Measurements from ENCODE around the gene TAT.

Gene TAT

DNA sequence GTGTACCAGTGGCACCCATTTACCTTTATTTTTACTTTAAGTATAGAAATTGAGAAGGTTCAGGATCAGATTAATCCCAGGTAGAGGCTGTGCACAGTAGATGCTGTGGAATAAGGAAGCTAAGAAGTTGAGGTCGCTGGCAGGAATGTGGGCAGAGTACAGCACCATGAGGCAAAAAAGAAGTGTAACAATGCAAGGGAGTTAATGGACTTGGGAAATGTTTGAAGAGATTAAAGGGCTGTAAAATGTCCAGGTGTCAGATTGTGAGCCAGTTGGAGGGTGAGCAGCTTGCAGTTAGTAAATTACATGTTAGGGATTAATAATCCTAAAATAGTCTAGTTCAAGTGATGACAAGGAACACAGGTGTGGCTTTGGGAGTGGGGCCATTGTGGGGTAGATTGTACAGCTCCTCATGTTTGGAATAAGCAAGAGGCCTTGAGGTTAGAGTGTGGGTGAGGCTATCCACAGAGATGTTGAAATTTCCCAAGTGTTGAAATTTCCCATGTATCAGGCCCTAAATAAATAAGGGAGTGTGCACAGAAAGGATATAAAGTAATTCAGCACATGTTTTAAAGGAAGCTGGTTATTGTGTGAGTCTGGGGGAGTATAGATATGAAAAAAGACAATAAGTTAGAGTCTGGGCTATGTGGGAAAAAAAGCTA is 21.5 kb downstream of the TAT start:
- no peak overlapping the region for H3K27ac ChIP-seq
- DNase-seq (ENCODE audit: low spot score) = no peak
- no peak overlapping the region for H3K4me3 ChIP-seq
- TF ChIP-seq, protein P1, sequence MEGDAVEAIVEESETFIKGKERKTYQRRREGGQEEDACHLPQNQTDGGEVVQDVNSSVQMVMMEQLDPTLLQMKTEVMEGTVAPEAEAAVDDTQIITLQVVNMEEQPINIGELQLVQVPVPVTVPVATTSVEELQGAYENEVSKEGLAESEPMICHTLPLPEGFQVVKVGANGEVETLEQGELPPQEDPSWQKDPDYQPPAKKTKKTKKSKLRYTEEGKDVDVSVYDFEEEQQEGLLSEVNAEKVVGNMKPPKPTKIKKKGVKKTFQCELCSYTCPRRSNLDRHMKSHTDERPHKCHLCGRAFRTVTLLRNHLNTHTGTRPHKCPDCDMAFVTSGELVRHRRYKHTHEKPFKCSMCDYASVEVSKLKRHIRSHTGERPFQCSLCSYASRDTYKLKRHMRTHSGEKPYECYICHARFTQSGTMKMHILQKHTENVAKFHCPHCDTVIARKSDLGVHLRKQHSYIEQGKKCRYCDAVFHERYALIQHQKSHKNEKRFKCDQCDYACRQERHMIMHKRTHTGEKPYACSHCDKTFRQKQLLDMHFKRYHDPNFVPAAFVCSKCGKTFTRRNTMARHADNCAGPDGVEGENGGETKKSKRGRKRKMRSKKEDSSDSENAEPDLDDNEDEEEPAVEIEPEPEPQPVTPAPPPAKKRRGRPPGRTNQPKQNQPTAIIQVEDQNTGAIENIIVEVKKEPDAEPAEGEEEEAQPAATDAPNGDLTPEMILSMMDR (IDR thresholded peaks at IDR 0.05) = no peak

DNA sequence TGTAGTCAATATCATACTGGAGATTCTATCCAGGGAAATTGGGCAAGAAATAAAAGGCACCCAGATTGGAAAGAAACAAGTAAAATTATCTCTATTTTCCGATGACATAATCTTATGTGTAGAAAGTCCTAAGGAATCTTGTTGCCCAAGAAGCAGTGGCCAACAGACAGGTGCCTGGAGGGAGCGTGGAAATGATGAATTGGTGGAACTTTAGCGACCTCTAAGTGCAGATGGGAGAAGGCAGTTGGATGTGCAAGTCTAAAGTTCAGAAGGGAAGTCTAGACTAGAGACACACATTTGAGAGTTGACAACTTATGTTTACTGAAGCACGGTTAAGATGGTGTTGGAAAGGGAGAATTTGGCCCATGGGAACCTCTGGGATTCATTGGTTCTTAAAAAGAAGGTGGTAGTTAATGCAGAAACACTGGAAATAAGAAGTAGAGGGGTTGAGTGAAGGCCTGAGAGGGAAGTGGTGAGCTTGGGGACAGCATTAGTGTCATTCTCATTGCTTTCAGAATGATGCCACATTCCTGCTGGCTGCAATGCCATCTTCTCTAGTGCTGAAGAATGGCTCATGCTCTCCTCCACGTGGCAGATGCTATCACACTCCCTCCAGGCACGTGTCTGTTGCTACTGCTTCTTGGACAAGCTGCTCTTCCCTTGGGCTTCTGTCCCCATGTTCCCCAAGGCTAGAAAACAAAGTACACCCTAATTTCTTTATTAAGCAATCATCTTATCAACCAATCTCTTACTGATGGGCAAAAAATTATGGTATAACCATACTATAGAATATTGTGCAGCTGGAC is 24.0 kb downstream of the TAT start:
- no peak for DNase-seq (ENCODE audit: low spot score)
- no peak overlapping the region for H3K4me3 ChIP-seq
- no peak overlapping the region for H3K27ac ChIP-seq
- TF ChIP-seq, protein P1 (IDR thresholded peaks at IDR 0.05) = no peak

DNA sequence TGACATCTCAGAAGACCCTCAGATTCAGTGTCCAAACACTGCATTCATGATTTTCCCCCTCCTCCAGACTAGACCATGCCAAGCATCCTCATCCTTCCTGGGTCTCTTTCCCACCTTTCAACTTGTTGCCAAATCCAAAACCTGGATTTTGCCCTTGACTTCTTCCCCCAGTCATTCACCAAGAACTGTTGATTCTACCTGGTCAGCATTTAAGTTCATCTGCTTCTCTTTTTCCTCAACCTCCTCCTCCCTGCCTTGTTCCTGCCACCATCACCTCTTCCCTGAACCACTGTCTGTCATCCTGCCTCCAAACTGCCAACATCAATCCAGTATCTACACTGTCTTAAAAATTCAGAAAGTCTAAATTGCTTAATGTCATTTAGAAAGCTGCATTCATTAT is 29.7 kb downstream of the TAT start:
- no peak overlapping the region for H3K4me3 ChIP-seq
- H3K27ac ChIP-seq = no peak overlapping the region
- no peak for DNase-seq (ENCODE audit: low spot score)
- TF ChIP-seq, protein P1 (IDR thresholded peaks at IDR 0.05) = no peak

DNA sequence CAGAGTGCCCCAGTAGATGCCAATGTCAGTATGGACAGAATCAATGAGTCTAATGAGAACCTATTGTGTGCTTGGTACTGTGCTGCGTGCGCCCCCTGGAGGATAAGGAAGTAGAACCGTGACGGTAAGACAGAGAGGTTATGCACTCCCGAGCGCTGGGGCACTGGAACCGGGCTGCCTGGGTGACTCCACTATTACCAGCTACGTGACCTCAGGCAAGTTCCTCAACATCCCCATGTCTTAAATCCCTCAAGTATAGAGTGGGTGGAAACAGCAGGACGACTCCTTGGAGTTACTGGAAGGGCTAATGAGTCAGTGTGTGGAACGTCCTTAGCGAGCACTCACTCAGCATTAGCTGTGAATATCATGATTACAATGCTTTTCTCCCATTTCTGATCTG is 34.5 kb downstream of the TAT start:
- TF ChIP-seq, protein P1 (IDR thresholded peaks at IDR 0.05) = no peak
- no peak overlapping the region for H3K4me3 ChIP-seq
- no peak overlapping the region for H3K27ac ChIP-seq
- no peak for DNase-seq (ENCODE audit: low spot score)

DNA sequence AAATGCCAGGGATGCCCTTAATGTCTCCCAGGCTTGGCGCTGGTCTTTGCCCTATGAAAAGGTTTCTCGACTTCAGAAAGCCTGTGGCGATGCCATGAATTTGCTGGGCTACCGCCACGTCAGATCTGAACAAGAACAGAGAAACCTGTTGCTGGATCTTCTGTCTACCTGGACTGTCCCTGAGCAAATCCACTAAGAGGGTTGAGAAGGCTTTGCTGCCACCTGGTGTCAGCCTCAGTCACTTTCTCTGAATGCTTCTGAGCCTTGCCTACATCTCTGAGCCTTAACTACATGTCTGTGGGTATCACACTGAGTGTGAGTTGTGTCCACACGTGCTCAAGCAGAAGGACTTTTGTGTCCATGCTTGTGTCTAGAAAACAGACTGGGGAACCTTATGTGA is 39.2 kb downstream of the TAT start:
- TF ChIP-seq, protein P1 (IDR thresholded peaks at IDR 0.05) = no peak
- DNase-seq (ENCODE audit: low spot score) = no peak
- Histone ChIP-seq H3K27ac (no peak overlapping the region), H3K4me3 (no peak overlapping the region)

DNA sequence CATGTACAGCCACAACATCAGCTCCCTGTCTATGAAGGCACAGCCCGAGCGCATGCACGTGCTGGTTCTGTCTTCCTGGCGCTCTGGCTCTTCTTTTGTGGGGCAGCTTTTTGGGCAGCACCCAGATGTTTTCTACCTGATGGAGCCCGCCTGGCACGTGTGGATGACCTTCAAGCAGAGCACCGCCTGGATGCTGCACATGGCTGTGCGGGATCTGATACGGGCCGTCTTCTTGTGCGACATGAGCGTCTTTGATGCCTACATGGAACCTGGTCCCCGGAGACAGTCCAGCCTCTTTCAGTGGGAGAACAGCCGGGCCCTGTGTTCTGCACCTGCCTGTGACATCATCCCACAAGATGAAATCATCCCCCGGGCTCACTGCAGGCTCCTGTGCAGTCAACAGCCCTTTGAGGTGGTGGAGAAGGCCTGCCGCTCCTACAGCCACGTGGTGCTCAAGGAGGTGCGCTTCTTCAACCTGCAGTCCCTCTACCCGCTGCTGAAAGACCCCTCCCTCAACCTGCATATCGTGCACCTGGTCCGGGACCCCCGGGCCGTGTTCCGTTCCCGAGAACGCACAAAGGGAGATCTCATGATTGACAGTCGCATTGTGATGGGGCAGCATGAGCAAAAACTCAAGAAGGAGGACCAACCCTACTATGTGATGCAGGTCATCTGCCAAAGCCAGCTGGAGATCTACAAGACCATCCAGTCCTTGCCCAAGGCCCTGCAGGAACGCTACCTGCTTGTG is 40.0 kb downstream of the TAT start:
- no peak overlapping the region for H3K27ac ChIP-seq
- DNase-seq (ENCODE audit: low spot score) = no peak
- no peak overlapping the region for H3K4me3 ChIP-seq
- TF ChIP-seq, protein P1 (IDR thresholded peaks at IDR 0.05) = no peak

All from coronary artery (tissue), 2 donors.